HepG2 (cell line): Measurements from ENCODE around the gene RING1. TPM values are rescaled to one million over a fixed set of nuclear protein-coding genes. Genes with fewer than 3 reads are reported as not detected.

Source experiments
- AGO2 ChIP-seq: fragments of 200-400 bp; formaldehyde crosslinking; optimal IDR thresholded peaks from 2 replicates; pipeline ENCODE3; 2017; ENCODE audit warnings: mild to moderate bottlenecking, low read depth, low read length, moderate library complexity
- ATF1 ChIP-seq: IDR thresholded peaks from 2 replicates; pipeline ENCODE4 v1.6.1; 2016; ENCODE audit warnings: mild to moderate bottlenecking, control low read depth
- E2F5 ChIP-seq: sonication (generic); formaldehyde crosslinking; conservative IDR thresholded peaks from 2 replicates; pipeline ENCODE4 v1.4.0; 2020; ENCODE audit warnings: missing genetic modification reagents
- FOSL1 ChIP-seq: sonication (generic); formaldehyde crosslinking; IDR thresholded peaks from 2 replicates; pipeline ENCODE4 v1.9.0; 2021; ENCODE audit warnings: missing genetic modification reagents, borderline replicate concordance
- GATAD2A ChIP-seq: IDR thresholded peaks from 2 replicates; pipeline ENCODE4 v1.6.1; 2016
- HOXA7 ChIP-seq: sonication (generic); formaldehyde crosslinking; IDR thresholded peaks from 2 replicates; pipeline ENCODE4 v1.8.1; 2022; ENCODE audit warnings: mild to moderate bottlenecking, missing genetic modification reagents, moderate library complexity
- KAT2B ChIP-seq: fragments of 150-350 bp; IDR thresholded peaks from 2 replicates; pipeline ENCODE4 v1.6.1; 2014; ENCODE audit warnings: low read depth, low read length, borderline replicate concordance
- MED1 ChIP-seq: sonication (generic); formaldehyde crosslinking; IDR thresholded peaks from 2 replicates; pipeline ENCODE4 v1.4.0; 2020; ENCODE audit warnings: missing genetic modification reagents
- MYC ChIP-seq: sonication (generic); formaldehyde crosslinking; IDR thresholded peaks from 2 replicates; pipeline ENCODE4 v1.9.0; 2021; ENCODE audit warnings: missing genetic modification reagents, borderline replicate concordance
- NCOA5 ChIP-seq: sonication (generic); formaldehyde crosslinking; IDR thresholded peaks from 2 replicates; pipeline ENCODE4 v1.4.0; 2020; ENCODE audit warnings: missing genetic modification reagents
- NKX3-1 ChIP-seq: sonication (generic); formaldehyde crosslinking; IDR thresholded peaks from 2 replicates; pipeline ENCODE4 v1.5.0; 2020; ENCODE audit warnings: missing genetic modification reagents
- NPAS2 ChIP-seq: sonication (generic); formaldehyde crosslinking; IDR thresholded peaks from 2 replicates; pipeline ENCODE4 v1.8.0; 2022; ENCODE audit warnings: mild to moderate bottlenecking, missing genetic modification reagents, borderline replicate concordance
- PBX2 ChIP-seq: IDR thresholded peaks from 2 replicates; pipeline ENCODE4 v1.6.1; 2016; ENCODE audit warnings: control low read depth
- PRDM4 ChIP-seq: sonication (generic); formaldehyde crosslinking; IDR thresholded peaks from 2 replicates; pipeline ENCODE4 v1.9.0; 2021; ENCODE audit warnings: missing genetic modification reagents, borderline replicate concordance
- SSRP1 ChIP-seq: IDR thresholded peaks from 2 replicates; pipeline ENCODE4 v1.6.1; 2016; ENCODE audit warnings: control low read depth
- TERF1 ChIP-seq: sonication (generic); formaldehyde crosslinking; IDR thresholded peaks from 2 replicates; pipeline ENCODE4 v1.8.0; 2022; ENCODE audit warnings: mild to moderate bottlenecking, missing genetic modification reagents, moderate library complexity
- ZBTB7B ChIP-seq: sonication (generic); formaldehyde crosslinking; IDR thresholded peaks from 2 replicates; pipeline ENCODE4 v1.4.0; 2020; ENCODE audit warnings: missing genetic modification reagents
- ZFP36 ChIP-seq: fragments of 150-350 bp; IDR thresholded peaks from 2 replicates; pipeline ENCODE4 v1.6.1; 2018; ENCODE audit warnings: borderline replicate concordance, low read length, low read depth; ENCODE audit not compliant: partially characterized antibody
- ZFP82 ChIP-seq: sonication (generic); formaldehyde crosslinking; IDR thresholded peaks from 2 replicates; pipeline ENCODE4 v1.5.1; 2020; ENCODE audit warnings: mild to moderate bottlenecking, missing genetic modification reagents, borderline replicate concordance
- ZFY ChIP-seq: sonication (generic); formaldehyde crosslinking; IDR thresholded peaks from 2 replicates; pipeline ENCODE4 v1.4.0; 2020; ENCODE audit warnings: missing genetic modification reagents
- ZNF256 ChIP-seq: sonication (generic); formaldehyde crosslinking; conservative IDR thresholded peaks from 2 replicates; pipeline ENCODE4 v1.4.0; 2020; ENCODE audit warnings: missing genetic modification reagents
- ZNF296 ChIP-seq: sonication (generic); formaldehyde crosslinking; conservative IDR thresholded peaks from 2 replicates; pipeline ENCODE4 v1.5.0; 2020; ENCODE audit warnings: mild to moderate bottlenecking, missing genetic modification reagents
- ZNF614 ChIP-seq: IDR thresholded peaks from 2 replicates; pipeline ENCODE4 v1.6.1; 2018; ENCODE audit warnings: missing biosample characterization, missing genetic modification reagents, inconsistent platforms, borderline replicate concordance
- ZNF740 ChIP-seq: sonication (generic); formaldehyde crosslinking; IDR thresholded peaks from 2 replicates; pipeline ENCODE4 v1.4.0; 2020; ENCODE audit warnings: missing genetic modification reagents
- polyA plus RNA-seq, 8 experiments: library from polyadenylated mRNA; depleted of rRNA in 3 of 8; stranded (reverse) in 7 of 8; unstranded in 1 of 8; fragments of >200 nt; fragmentation: Illumina TruSeq in 4 of 8; extraction: Trizol in 4 of 8; gene quantifications; 2 replicates each; pipeline versions ENCODE4 v1.2.1 to v1.2.3, GENCODE V29; 2011 to 2016; ENCODE audit warnings: low read depth in 4 of 8, missing spikeins in 1 of 8, mixed read lengths in 1 of 8; ENCODE audit not compliant: insufficient read depth in 1 of 8
- total RNA-seq, 5 experiments: library from RNA; depleted of rRNA; stranded (reverse); fragments of >200 nt; fragmentation: Illumina TruSeq; extraction: Trizol; gene quantifications; 2 replicates each; pipeline ENCODE4 v1.2.3, GENCODE V29; 2016; ENCODE audit warnings: low read depth in 1 of 5

The RING1 gene
- total and polyA plus RNA-seq, 2 of the 13 experiments (the other 11 are each of a cell fraction or from before 2014, with no cell fraction given) = 23.9 to 33.6 TPM

GRCh38 chr6:33204415-33205190 is 3.7 kb upstream of the RING1 start, which contains the start of gene HSD17B8 (continued):
- no peak for TF ChIP-seq PRDM4
- TF ChIP-seq ZNF256 (CRISPR knock-in tag) = peak; percentile 75; the same call in 1 of the 2 replicates
- no peak for TF ChIP-seq NPAS2
- 0 out of 2 replicates have a peak, but pooled peaks have one; percentile 48 for TF ChIP-seq NCOA5
- peak; percentile 72; the same call in 1 of the 2 replicates for TF ChIP-seq MED1
- no peak for TF ChIP-seq ZFP82 (CRISPR knock-in tag)
- TF ChIP-seq GATAD2A (CRISPR knock-in tag) = no peak
- TF ChIP-seq AGO2 = peak; percentile 100
- TF ChIP-seq ZNF740 = peak; percentile 83; the same call in 1 of the 2 replicates
- TF ChIP-seq MYC (CRISPR knock-in tag) = peak; percentile 70; the same call in 1 of the 2 replicates
- no peak for TF ChIP-seq KAT2B
- peak; percentile 43 for TF ChIP-seq ZBTB7B
- TF ChIP-seq ZFY = peak; percentile 74
- no peak for TF ChIP-seq ZNF296 (CRISPR knock-in tag)
- TF ChIP-seq ATF1 (CRISPR knock-in tag) = no peak
- no peak for TF ChIP-seq E2F5 (CRISPR knock-in tag)
- 0 out of 2 replicates have a peak, but pooled peaks have one; percentile 70 for TF ChIP-seq SSRP1
- TF ChIP-seq PBX2 (CRISPR knock-in tag) = no peak
- TF ChIP-seq ZFP36 = no peak
- TF ChIP-seq NKX3-1 = no peak
- TF ChIP-seq HOXA7 = no peak
- no peak for TF ChIP-seq TERF1
- no peak; the same call in 1 of the 2 replicates for TF ChIP-seq ZNF614 (CRISPR knock-in tag)
- 0 out of 2 replicates have a peak, but pooled peaks have one; percentile 18 for TF ChIP-seq FOSL1 (CRISPR knock-in tag)
